Measurements from ENCODE around the gene OTUD6A.

The OTUD6A gene, protein sequence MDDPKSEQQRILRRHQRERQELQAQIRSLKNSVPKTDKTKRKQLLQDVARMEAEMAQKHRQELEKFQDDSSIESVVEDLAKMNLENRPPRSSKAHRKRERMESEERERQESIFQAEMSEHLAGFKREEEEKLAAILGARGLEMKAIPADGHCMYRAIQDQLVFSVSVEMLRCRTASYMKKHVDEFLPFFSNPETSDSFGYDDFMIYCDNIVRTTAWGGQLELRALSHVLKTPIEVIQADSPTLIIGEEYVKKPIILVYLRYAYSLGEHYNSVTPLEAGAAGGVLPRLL

GRCh38 chrX:70062076-70062475, at the start of gene OTUD6A:
Gene OTUD6A, plus strand, starts transcription at chrX:70062457. Its CDS starts 68 bp downstream, at chrX:70062525.
- DNase-seq (ENCODE audit: low read depth in 2 of 2): no peak

GRCh38 chrX:70012756-70013155, 49.5 kb upstream of the OTUD6A start:
- DNase-seq (ENCODE audit: low read depth in 2 of 2): no peak

GRCh38 chrX:70013466-70014381, 48.5 kb upstream of the OTUD6A start:
- DNase-seq (ENCODE audit: low read depth in 2 of 2): no peak

DNA sequence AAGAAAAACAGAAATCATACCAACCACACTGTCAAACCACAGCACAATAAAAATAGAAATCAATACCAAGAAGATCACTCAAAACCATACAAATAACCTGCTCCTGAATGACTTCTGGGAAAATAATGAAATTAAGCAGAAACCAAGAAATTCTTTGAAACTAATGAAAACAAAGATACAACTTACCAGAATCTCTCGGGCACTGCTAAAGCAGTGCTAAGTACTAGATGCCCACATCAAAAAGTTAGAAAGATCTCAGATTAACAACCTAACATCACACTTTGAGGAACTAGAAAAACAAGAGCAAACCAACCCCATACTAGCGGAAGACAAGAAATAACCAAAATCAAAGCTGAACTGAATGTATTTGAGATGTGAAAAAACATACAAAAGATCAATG, 45.7 kb upstream of the OTUD6A start:
- no peak for DNase-seq (ENCODE audit: low read depth in 2 of 2)

GRCh38 chrX:70022616-70023015, 39.6 kb upstream of the OTUD6A start:
- DNase-seq (ENCODE audit: low read depth in 2 of 2): no peak

- DNase-seq (ENCODE audit: low read depth in 2 of 2): no peak
Measured at GRCh38 chrX:70025464-70025863, 36.8 kb upstream of the OTUD6A start.

- no peak for DNase-seq (ENCODE audit: low read depth in 2 of 2)
Measured at GRCh38 chrX:70026112-70026850, 36.0 kb upstream of the OTUD6A start.

GRCh38 chrX:70026851-70027200, 35.4 kb upstream of the OTUD6A start:
- no peak for DNase-seq (ENCODE audit: low read depth in 2 of 2)

DNA sequence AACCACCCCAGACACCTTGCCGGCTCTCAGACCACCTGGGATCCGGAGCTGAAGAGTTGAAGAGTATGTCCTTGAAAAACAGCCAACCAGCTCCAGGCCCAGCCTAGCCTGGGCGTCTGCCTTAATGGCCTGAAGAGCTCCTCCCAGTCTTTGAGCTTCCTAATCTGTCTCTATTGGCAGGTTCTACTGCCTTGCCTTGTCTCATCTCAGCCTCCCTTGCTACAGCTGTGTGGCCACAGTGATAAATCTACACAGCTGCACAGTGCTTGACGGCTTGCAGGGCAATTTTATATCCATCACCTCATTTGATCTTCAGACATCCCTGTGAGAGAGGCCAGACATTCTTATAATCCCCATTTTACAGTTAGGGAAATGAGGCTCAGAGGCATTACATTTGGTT, 32.4 kb upstream of the OTUD6A start:
- no peak for DNase-seq (ENCODE audit: low read depth in 2 of 2)

GRCh38 chrX:70030301-70030767, 31.9 kb upstream of the OTUD6A start:
- DNase-seq (ENCODE audit: low read depth in 2 of 2): no peak

DNA sequence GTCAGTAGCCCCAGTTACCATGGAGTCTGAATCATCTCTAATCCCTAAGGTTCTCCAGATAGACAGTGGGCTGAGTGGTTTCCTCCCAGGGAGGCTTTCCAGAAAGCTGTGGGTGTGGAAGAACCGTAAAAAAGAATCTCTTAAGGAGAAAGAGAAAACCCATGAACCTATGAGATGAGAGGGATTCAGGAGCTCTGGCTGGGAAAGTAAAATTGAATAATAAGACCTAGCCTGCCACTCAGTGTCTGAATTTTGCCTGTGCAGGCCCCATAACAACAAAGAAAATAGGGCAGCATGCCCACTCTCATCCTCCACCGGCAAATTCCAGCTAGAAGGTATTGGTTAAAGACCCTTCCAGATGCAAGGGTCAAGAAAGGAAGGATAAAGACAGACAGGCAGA, 29.5 kb upstream of the OTUD6A start:
- no peak for DNase-seq (ENCODE audit: low read depth in 2 of 2)

- no peak for DNase-seq (ENCODE audit: low read depth in 2 of 2)
Measured at GRCh38 chrX:70033348-70034051, 28.8 kb upstream of the OTUD6A start.

DNA sequence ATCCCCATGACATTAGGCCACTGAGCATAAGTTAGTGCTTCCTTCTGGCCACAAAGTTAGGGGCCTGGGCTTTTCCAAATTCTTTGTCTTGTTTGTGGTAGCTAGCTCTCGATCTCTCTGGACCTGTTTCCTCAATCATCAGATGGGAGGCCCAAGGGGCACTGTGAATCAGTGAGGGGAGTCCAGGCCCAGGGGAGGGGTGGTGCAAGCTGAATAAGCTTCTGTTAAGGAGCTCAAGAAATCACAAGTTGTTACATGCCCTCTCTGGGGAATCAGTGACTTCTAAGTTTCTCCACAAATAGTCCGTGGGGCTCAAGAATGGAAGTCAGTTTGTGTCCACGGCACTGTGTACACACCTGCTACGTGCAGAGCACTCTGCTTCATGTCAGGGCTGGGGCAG, 27.6 kb upstream of the OTUD6A start:
- DNase-seq (ENCODE audit: low read depth in 2 of 2): no peak

GRCh38 chrX:70038515-70038914, 23.7 kb upstream of the OTUD6A start:
- no peak for DNase-seq (ENCODE audit: low read depth in 2 of 2)

DNA sequence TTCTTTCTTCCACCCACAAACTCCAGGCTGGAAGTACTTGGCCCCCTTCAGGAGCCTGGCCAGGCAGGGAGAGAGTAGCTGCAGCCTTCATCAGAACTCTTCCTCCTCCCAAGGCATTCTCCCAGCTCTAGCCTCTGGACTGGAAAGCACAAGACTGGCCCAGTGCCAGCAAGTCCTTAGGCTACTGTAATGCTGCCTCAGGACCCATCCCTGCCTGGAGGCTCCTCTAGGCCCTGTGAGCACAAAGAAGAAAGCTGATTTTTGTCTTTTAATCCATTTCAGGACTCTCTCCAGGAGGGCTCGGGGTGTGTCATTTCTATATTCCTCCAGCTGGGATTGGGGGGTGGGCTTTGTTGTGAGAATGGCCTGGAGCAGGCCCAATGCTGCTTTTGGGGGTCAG, 23.3 kb upstream of the OTUD6A start:
- DNase-seq (ENCODE audit: low read depth in 2 of 2): no peak

- DNase-seq (ENCODE audit: low read depth in 2 of 2): no peak
Measured at GRCh38 chrX:70039758-70040157, 22.5 kb upstream of the OTUD6A start.

GRCh38 chrX:70041993-70042392, 20.3 kb upstream of the OTUD6A start:
- no peak for DNase-seq (ENCODE audit: low read depth in 2 of 2)

DNA sequence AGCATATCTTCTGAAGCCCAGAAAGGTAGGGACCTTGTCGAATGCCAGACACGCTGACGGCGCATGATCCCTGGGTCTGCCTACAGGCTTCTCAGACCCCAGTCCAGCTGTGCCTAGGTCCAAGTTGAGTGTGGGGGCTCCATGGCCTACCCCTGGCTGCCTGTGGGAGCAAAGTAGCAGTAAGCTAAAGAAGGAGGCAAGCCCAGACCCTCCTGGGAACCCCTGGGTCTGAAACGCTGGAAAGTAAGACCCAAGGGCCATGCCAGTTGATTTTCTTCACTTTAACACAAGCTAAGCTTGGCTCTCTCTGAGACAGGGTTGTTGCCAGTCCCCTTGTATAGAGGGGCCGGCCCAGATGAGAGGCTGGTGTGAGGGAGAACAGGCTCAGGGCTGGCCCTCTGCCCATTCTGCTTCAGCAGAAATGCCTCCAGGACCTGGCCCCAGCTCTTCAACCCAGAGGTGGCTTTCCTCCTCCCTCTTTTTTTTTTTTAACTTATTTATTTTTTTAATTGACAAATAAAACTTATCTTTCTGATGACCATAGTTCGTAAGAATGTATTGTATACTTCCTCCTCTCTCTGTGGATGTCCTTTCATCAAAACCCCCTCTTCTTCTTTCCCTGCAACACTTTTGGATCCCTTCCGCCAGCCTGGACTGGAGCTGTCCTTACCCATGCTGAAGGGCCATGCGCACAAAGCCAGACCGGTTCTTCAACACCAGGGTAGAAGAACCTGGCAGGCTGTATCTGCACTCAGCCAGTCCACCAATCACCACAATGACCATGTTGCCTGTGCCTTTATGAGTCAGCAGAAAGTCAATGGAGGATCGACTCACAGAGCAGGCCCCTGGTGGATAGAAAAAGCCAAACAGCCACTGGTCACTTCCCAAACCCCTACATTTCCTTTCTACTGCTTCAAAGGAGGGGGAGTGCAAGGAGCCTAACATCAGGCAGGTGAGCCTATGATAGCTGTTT, 19.6 kb upstream of the OTUD6A start:
- no peak for DNase-seq (ENCODE audit: low read depth in 2 of 2)

- DNase-seq (ENCODE audit: low read depth in 2 of 2): no peak
Measured at GRCh38 chrX:70043685-70044084, 18.6 kb upstream of the OTUD6A start.

GRCh38 chrX:70044541-70045245, 17.6 kb upstream of the OTUD6A start:
- DNase-seq (ENCODE audit: low read depth in 2 of 2): no peak

Data from fibroblast of skin of left biceps (primary cell).